ENCODE measurements around the gene TOM1L2.
"Not testable (repeated sequence)": the region's sequence is repeated elsewhere in the genome, so short reads cannot be mapped to it uniquely, and the experiment has no call there.

The TOM1L2 gene

DNA sequence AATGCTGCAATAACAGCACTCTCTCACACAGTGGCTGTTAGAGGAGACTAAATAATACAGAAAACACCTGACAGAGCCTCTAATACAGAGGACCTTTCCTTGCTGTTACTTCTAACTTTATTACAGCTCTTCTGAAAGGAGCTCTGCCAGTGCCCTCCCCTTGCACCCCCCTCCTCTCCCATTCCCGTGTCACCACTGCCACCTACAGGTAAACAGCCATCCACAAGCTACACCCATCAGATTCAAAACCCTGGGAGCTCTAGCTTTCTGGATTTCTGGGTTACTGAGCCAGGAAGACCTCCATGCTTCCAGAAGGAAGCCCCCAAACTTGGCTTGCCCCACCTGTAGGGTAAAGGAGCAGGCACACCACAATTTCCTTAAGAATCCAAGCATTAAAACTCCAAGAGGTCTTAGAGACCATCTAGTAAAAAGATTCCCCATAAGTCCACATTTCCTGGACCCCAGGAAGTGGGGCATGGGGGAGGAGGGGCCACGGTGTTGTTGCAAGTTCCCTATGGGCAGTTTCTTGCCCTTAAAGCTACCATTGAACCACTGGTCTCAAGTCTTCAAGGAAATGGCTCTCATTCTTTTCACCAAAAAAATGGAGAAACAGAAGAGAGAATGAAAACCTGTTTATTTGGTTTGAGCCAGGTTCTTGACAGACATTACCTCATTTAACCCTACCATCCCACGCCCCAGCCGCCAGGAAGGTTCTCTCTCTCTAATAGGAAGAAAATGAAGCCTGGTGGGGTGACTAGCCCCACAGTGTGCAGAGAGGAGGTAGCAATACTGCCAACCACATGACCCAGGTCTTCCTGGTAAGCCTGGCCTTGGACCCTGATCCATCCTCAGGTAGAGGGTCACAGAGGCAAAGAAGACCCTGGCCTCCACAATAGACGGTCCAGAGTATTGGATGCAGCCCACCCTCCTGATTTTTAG, 52.8 kb downstream of the TOM1L2 start:
- peak; percentile 66 to 79 for DNase-seq

DNA sequence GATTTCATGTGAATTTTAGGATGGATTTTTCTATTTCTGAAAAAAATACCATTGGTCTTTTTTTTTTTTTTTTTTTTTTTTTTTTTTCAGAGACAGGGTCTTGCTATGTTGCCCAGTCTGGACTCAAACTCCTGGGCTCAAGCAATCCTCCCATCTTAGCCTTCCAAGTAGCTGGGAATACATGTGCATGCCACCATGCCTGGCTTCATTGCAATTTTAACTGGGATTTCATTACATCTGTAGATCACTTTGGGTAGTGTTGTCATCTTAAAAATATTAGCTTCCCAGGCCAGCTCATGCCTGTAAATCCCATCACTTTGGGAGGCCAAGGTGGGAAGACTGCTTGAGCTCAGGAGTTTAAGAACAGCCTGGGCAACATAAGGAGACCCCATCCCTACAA, 54.8 kb downstream of the TOM1L2 start:
- DNase-seq, result no peak

DNA sequence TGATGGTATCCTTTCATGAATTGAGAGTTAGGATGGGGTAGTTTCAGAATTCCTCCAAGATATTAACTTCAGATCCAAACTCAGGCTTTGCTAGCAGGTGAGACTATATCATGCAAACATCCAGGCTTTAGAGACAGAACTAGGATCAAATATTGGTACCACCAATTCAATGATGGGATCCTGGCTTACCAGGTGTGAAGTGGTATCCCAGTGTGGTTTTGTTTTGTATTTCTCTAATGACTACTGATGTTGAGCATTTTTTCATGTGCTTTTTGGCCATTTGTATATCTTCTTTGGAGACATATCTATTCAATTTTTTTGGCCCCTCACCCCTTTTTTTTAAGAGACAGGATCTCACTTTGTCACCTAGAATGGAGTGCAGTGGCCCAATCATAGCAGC, 57.0 kb downstream of the TOM1L2 start:
- no peak for DNase-seq

DNA sequence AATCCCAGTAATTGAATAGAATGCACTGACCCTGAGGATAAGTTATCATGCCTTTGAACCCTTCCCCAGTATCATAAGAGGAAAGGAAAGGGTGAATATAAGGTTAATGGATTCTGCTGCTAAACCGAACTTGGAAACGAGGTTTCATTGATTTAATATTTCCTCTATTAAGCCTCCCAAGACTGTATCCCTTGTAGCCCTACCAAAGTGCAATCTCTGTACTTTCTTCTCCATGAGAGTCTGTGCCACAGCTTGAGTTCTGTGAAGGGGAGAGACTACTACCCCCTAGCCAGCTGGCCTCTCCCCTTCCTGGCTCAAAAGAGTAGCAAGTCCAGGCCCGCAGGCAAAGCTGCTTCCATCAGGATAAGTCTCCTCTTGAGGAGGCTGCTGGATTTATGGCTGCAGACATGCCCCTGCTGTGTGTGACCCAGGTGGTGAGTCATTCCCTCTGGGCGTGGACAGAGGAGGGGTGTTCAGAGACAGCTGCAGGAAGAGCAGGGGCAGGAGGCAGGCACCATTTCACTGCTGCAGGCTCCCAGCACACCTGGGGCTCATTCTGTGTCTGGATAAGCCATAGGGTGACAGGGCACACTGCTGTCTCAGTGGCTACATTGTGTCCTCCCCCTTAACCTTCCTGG, 58.4 kb downstream of the TOM1L2 start:
- peak; percentile 79 to 90 for DNase-seq

DNA sequence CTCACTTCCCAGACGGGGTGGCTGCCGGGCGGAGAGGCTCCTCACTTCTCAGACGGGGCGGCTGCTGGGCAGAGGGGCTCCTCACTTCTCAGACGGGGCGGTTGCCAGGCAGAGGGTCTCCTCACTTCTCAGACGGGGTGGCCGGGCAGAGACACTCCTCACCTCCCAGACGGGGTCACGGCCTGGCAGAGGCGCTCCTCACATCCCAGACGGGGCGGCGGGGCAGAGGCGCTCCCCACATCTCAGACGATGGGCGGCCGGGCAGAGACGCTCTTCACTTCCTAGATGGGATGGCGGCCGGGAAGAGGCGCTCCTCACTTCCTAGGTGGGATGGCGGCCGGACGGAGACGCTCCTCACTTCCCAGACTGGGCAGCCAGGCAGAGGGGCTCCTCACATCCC, 59.9 kb downstream of the TOM1L2 start:
- not testable (repeated sequence) for DNase-seq

DNA sequence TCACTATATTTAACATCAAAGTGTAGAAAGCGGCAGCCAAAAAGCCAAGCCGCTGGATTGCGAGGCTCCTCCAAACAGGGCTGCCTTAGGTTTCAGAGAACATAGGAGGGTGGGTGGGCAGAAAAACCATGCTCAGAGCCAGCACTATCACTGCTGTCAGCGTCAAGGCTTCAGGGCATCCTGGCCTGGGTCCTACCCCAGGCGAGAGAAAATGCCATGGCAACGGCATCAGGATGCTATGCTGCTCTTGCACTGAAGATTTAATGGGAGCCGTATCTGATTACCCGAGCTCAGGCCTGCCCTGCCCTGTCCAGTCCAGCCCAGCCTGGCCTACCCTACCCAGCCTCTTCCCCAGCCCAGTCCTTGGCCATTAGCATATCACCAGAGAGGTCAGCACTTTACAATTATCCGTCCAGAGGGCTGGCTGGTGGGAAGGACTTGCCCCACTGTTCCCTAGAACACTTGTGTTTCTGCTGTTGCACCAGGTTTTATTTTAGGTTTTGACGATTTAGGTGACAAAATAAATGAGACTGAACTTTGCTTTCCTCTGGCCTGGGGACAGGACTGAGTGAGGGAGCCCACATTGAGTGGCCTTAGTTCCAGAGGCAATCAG, 61.1 kb downstream of the TOM1L2 start:
- DNase-seq, result no peak

DNA sequence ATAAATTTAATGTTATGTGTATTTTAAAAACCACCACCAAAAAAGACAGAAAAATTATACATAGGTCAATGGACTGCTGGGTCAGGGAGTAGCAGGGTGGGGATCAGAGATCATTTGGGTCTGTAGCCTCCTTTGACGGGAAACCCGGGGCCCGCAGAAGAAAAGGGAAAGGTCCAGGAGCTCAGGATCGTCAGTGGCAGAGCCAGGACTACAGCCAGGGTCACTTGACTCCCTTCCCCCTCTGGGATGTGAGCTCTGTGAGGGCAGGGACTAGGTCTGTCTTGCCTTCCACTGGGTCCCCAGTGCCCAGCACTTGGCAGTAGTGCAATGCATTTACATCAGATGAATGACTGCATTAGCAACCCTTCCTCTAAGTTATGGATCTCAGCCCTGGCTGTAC, 62.1 kb downstream of the TOM1L2 start:
- no peak for DNase-seq

DNA sequence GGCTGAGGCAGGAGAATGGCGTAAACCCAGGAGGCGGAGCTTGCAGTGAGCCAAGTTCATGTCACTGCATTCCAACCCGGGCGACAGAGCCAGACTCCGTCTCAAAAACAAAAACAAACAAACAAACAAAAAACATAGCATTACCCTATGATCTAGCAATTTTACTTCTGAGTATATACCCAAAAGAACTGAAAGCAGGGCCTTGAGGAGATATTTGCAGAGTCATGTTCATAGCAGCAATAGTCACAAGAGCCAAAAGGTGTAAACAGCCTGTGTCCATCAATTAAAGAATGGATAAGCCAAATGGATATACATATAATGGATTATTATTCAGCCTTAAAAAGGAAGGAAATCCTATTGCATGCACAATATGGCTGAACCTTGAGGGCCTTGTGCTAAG, 63.1 kb downstream of the TOM1L2 start:
- no peak for DNase-seq

DNA sequence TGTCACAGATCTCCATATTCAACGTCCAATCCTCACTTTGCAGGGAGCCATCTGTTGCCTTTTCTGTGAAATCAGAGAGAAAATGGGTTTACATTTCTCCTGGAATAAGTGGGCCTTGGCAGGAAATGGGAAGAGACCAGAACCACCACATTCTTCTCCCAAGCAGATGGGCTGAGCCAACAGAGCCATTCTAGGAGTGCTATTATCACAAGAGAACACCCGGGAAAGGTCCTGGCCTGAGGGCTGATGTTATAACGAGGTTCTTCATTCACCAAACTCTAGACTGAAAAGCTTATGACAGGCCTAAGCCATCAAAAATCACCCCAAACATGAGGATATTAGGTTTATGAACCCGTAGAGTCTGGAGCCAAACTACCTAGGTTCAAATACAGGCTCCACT, 64.7 kb downstream of the TOM1L2 start:
- DNase-seq, result no peak

DNA sequence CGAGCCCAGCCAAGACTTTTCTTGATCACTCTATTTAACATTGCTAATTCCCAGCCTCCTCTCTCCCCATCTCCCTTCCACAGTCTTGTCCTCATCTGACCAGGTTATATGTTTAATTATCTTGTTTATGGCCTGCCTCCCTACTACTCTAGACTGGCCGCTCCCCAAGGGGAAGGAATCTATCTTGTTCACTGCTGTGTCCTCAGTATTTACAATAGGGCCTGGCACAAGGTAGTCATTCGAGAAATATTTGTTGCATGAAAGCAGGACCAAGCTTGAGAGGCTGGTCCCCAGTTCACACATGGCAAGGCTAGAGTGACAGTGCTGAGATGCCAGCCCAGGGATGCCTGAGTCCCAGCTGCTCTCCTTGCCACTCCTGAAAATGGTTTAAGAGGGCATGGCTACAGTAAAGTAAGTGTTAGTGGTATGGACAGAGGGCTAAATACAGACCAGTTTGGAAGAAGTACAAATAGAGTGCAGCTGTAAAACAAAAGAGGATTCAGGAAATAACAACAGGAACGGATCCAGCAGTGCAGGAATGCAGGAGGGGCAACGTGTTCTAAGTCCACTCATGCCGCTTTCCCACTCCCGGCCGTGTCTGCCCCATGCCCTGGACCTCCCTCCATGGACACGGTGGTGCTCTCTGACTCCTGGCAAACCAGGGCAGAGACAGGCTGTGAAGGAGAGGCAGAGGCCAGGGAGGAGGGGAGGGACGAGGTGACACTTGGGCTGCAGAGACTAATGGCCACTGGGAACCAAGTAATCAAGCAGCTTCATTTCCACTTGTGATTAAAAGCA, 65.6 kb downstream of the TOM1L2 start:
- DNase-seq, result no peak

DNA sequence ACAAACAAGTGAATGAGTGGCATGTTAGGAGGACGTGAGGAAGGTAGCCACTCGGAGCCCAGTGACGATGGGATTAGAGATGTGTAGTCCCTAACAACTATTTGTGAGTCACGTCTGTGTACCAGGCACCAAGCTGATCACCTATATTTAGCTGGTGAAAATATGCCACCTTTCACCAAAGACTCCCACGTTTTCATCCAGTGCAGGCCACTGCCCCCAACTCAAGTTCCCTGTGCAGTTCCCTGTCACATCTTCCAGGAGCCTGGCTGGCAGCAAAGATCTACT, 67.2 kb downstream of the TOM1L2 start:
- DNase-seq, result no peak

DNA sequence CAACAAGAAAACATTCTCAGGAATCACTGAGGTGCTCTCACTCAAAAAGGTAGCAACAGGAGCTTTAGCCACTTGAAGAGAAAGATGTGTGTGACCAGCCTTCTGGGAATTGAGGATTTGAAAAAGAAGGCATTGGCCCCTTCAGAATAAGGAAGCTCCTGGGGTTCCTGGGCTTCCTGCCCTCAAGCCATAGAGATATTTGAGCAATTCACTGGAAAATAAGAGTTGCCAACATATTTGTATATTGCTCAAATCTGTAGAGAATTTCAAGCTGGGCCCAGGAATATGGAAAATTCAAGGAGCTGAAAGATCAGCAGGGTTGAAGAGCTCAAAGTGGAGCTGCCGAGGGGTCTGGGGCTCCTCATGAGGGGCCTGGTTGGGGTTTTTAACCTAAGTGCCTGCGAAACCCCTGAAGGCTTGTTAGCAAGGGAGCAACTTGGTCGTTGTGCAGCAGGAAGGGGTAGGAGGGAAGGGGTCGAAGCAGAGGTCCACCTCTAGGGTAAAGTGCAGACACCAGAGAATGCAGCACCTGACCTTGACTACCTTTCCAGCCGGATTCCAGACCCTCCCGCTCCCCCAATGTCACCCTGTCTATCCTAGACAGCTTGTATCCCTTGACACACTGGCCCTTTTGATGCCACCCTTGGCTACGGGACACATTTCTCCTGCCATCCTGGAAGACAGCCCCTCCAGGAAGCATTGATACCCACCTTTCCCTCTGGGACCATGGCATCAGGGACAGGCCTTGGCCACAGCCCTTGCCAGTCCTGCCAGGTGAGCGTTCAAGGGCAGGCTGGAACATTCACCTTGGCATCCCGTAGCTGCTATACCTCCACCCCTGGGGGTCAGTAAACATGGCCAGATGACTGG, 67.8 kb downstream of the TOM1L2 start:
- no peak for DNase-seq

DNA sequence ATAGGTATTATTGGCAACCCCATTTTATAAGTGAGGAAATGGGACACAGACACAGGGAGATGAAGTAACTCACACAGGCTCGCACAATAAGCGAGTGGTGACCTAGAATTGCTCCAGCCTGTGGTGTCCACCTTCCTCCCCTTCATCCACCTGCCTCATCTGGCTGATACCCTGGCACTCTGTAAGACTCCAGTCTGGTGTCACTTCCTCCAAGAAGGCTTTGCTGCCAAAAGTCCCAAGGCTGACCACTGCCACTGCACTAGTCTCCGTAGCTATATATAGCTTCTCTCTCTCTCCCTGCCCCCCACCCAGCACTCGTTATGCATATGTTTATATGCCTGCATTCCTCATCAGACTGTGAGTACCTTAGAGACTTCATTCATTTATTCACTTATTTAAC, 69.3 kb downstream of the TOM1L2 start:
- DNase-seq, result no peak

DNA sequence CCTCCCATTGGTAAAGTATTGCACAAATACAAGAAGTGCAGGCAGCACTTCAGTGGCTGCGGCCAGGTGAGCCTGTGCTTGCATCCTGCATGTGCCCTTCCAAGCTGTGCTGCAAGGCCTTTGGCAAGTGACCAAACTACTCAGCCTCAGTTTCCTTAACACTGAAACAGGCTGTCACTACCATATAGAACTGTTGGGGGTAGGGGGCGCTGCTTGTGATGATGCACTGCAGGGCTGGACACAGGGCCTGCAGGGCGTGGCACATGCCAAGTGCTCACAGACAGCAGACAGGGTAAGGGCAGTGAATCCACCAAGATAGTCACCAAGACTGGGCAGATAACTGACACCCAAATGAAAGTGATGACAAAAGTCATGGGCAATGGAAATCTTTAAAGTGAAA, 69.8 kb downstream of the TOM1L2 start:
- DNase-seq, result no peak

DNA sequence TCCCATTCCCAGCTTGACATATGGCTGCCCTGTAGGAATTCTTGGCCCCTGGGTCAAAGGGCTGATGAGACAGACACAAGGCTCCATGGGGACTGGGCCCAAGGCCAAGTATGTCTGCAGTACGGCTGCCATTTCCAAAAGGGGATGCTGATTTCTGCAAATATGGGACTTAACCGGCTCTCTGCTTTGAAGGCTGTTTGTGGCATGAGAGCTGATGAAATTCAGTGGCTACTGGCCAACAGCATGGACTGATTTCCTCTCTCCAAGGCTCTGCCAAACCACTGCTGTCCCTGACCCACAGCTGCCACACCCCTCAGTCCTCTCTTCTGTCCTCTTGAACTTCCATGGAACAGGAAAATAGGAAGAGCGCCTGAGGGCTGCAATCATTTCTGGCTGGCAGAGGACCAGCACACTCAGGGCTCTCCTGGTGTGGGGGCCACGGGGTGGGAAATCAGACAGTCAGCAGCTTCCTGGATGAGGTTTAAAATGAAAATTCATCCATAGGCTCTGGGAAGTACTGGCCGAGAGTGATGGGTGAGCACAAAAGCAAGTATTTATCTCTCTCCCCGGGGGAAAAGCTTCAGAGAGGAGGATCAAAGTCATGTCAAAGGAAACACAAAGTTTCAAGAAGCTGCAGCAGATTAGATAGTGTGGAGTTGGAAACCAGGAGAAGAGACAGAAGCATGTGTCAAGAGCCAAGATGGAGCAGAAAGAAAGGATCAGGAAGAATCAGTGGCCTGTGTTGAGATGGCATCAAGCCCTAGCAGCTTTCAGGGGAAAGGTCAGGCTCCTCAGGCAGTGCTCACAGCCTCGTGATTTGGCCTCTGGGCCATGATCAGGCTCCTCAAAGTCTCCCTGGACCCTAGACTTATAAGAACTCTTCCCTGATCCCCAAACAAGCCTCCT, 71.3 kb downstream of the TOM1L2 start:
- peak; percentile 58 to 85 for DNase-seq

DNA sequence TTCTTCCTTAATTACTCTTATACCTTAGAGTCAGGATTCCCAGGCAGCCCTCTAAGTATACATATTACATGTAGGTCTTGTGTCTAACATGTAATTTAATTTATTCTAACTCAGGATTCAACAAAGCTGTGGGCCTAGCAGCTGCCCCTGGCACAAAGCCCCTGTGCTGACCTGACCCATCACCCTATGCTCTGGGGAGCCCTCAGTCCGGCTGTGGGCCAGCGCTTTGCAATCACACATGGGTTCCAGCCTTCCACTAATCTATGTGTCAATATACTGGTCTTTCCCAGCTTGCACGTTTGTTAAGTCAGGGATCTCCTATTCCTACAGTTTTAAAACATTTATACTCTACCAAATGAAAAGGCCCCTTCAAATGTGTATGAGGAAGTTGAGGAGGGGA, 72.7 kb downstream of the TOM1L2 start:
- DNase-seq, result no peak

DNA sequence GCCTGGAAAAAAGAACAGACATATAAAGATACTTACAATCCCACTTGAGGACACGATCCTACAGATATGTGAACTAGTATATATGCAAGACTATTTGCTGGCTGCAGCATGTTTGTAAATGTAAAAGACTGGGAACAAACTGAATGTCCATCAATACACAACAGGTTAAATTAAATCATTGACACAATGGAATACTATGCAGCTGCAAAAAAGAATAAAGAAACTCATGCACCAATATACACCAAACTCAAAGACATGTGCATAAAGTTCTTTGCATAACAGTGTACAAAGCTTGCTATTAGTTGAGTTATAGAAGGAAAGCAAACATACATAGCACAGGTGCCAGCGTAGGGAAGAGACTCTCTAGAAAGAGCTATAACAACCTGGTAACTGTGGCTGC, 73.5 kb downstream of the TOM1L2 start:
- DNase-seq, result no peak

DNA sequence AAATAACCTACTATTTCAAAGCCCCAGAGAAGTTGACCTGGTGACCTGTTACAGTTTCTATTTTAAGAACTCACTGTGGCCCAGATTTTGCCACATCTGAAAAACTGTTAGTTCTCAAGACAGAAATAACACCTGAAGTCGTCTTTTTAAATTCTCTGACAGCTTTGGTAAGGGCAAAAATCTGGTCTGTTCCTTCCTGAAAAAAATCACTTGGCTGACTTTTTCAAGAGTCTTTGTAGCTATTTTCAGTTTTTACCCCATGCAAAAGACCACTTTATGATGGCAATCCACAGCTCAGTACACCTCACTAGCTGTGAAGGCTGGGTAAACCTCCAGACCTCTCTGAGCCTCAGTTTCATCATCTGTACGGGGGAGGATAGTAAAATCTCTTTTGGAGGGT, 74.8 kb downstream of the TOM1L2 start:
- no peak for DNase-seq

DNA sequence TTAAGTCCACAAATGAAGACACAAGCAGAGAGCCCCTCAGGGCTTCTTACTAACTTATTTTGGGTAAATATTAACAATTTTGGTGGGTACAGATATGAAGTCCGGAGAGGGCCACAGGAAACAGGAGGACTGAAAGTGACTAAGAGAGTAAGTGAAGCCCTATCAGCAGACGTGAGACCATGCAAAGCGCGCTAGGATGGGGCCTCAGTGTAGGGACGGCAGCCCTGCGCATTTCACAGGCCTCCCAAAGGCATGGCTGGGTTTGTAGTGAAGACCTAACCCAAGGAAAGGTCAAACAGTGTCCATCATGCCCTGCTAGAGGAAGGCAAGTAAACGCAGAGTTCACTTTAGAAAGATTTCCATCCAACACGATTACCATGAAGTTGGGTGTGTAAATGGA, 75.5 kb downstream of the TOM1L2 start:
- no peak for DNase-seq

DNA sequence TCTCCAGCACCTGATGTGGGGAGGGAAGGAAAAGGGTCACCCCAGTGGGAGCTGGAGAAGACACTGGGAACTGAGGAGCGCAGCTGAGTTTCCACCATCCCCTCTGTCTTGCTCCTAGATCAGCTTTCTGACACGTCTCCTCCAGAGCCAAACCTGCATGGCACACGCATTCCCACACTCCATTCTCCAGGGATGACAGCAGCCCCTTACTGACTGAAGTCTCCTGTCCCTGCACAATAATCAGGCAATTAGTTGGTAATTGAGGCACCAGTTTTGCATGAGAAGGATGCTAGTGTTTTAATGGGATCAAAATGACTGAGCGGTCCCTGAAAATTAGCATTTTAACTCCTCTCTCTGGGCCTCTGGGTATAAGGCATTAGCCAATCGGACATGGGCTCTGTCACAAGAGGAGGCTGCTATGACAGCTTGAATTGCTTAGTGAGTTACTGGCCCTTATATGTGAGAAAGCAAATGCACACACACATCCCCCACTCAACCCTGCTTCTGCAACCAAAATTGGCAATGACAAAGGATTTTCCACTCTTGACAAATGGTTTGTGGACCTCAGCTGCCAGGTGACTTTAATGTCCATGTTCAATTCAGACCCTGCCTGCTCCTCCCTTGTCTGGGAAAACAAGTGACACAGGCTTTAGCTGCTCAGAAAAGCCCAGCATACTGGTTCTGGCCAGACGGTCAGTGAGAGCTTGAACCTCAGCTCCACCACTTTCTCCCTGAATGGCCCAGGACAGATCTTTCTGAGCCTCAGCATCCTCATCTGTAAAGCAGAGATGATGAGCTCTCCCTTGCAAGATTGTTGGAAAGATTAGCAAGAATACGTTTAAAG, 78.2 kb downstream of the TOM1L2 start:
- no peak for DNase-seq
